HG03064 (cell line): ENCODE measurements around the gene PROCR.
"Not testable (repeated sequence)": the region's sequence is repeated elsewhere in the genome, so short reads cannot be mapped to it uniquely, and the experiment has no call there.

Source experiments
- ATAC-seq: cut with Tn5 transposase; IDR thresholded peaks from one replicate; pipeline ENCODE4 v1.9.1; 2021; ENCODE audit warnings: low read depth; ENCODE audit not compliant: unreplicated experiment

The PROCR gene

GRCh38 chr20:35192118-35192872 lies 20.4 kb downstream of the PROCR start:
- no peak for ATAC-seq

DNA sequence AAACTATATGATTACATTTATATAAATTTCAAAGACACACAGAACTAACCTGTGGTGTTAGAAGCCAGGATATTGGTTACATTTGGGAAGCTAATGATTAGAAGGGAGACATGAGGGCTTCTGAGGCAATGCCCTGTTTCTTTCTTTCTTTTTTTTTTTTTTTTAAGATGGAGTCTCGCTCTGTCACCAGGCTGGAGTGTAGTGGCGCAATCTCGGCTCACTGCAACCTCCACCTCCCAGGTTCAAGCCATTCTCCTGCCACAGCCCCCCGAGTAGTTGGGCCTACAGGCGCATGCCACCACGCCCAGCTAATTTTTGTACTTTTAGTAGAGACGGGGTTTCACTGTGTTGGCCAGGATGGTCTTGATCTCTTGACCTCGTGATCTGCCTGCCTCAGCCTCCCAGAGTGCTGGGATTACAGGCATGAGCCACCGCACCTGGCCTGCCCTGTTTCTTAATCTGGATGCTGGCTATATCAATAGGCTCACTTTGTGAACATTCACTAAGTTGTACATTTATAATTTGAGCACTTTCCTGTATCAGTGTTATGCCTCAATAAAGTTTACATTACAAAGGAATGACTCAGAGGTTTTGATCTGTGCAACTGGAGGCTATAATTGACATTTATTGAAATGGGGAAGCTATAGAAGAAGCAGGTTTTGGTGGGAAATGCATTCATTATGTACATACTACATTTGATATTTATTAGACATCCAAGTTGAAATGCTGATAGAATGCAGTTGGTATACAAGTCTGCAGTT lies 21.3 kb downstream of the PROCR start:
- ATAC-seq: not testable (repeated sequence)

DNA sequence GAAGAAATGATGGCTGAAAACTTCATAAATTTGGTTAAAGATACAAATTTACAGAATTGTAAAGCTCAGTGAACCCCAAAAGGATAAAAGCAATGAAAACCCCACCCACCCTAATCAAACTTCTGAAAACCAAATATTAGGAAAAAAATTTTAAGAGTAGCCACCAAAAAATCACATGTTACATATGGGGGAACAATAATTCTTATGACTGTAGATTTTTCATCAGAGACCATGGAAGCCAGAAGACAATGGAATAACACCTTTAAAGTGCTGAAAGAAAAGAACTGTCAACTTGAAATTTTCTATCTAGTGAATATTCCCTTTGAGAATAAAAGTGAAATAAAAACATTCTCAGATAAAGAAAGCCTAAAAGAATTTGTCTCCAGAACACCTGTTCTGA lies 24.4 kb downstream of the PROCR start:
- ATAC-seq: no peak

- ATAC-seq: no peak
Measured at GRCh38 chr20:35199740-35200139, 27.9 kb downstream of the PROCR start.

DNA sequence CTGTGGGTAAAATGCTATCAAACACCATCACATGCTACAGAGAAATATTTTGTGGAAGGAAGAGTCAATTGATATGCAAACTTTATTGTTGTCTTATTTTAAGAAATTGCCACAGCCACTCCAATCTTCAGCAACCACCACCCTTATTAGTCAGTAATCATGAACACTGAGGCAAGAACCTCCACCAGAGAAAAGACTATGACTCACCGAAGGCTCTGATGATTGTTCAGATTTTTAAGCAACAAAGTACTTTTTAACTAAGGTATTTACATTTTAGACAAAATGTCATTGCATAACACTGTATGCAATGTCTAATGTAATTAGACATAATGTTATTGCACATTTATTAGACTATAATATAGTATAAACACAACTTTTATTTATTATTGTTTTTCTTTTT lies 28.4 kb downstream of the PROCR start:
- ATAC-seq: no peak

- not testable (repeated sequence) for ATAC-seq
Measured at GRCh38 chr20:35201467-35201866, 29.6 kb downstream of the PROCR start.

- ATAC-seq: no peak
Measured at GRCh38 chr20:35206802-35207201, 34.9 kb downstream of the PROCR start.

GRCh38 chr20:35207950-35208611 lies 36.2 kb downstream of the PROCR start:
- no peak for ATAC-seq

DNA sequence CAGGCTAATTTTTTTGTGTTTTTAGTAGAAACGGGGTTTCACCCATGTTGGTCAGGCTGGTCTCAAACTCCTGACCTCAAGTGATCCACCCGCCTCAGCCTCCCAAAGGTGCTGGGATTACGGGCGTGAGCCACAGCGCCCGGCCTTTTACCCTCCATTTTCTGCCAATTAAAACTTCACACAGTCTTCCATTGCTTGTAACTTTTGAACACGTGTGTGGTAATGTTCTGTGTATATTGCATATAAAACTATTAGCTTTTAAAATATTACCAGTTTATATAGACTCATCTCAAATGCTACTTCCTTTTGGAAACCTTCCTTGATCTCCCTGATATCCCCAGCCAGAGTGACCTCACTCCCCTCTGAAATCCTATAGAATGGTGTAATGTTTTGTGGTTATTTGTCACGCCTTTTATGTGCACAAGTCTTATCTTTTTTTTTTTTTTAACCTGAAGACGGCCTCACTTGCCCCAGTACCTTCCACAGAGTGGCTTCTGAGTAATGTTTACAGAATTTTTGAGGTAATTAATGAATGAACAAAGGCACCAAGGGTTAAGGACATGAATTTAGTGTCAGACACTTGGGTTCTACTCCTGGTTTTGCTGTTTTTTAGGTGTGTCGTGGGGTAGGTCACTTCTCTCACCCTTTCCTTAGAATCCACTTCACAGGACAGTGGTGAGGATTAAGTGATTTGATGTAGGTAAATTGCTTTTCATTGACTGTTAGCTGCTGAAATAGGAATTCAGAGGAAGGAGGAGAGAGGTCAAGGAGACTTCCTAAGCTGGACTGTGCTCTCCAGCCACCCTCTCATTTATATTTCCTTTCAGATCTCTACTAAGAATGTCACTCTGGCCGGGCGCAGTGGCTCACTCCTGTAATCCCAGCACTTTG lies 43.4 kb downstream of the PROCR start:
- ATAC-seq: no peak

DNA sequence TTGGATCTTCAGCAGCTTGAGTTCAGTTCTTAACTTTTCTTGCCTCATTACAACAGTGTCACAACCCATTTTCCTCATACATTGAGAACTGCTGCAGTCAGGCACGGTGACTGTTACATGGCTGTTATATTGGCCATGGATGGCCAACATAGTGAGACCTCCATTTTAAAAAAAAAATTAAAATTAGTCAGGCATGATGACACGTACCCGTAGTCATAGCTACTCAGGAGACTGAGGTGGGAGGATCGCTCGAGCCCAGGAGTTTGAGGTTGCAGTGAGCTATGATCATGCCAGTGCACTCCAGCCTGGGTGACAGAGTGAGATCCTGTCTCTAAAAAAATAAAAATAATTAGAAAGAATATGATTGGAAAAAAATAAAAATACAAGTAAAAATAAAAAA lies 44.7 kb downstream of the PROCR start:
- no peak for ATAC-seq

GRCh38 chr20:35223941-35224340 lies 52.1 kb downstream of the PROCR start:
- ATAC-seq: no peak

DNA sequence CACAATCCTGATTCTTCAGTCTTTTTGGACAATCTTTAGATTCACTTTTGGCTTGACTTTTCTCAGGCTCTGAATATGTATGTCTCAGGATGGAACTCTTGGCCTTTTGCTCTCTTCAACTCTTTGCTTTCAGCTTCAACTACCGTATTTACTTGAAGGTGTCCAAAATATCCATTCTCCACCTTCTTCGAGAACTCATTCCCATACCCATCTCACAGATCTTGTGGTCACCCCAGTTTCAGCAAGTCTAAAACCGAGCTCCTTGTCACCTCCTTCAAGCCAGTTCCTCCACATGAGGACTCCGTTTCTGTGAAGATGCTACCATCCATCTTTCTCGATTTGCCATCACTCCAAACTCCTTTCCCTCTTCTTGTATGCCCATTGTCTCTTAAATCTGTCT lies 52.7 kb downstream of the PROCR start:
- ATAC-seq: no peak

DNA sequence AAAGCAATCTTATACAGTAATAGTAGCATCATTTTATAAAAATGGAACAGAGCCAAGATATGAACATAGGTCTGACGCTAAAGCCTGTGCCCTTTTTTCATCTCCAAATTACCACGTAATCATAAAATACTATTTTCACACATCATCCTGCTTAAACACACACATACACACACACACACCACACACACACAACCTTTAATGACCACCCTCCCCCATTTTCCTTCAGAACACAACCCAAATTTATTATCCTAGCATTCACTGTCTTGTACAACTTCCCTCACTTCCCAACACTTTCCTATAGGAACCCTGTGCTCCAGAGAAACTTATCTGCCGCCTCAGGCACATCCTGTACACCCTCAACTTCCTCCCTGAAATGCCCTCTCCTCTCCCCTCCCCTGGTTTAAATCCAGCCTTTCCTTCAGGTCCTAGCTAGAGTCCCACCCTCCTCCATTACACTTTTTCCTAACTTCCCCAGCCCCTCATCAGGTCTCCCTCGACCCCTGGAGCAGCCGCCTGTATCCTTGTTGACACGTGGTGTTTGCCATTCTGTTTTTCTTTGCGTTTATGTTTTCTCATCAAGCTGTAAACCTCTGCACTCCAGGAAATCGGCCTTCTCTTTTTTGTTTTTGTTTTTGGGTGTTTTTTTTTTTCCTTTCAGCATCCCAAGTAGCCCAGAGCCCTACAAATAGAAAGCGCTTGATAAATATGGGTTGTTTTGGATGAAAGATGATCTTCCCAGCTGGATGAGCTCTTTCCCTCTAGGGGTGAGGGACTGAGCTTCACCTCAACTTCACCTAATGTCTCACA lies 53.6 kb downstream of the PROCR start:
- no peak for ATAC-seq

DNA sequence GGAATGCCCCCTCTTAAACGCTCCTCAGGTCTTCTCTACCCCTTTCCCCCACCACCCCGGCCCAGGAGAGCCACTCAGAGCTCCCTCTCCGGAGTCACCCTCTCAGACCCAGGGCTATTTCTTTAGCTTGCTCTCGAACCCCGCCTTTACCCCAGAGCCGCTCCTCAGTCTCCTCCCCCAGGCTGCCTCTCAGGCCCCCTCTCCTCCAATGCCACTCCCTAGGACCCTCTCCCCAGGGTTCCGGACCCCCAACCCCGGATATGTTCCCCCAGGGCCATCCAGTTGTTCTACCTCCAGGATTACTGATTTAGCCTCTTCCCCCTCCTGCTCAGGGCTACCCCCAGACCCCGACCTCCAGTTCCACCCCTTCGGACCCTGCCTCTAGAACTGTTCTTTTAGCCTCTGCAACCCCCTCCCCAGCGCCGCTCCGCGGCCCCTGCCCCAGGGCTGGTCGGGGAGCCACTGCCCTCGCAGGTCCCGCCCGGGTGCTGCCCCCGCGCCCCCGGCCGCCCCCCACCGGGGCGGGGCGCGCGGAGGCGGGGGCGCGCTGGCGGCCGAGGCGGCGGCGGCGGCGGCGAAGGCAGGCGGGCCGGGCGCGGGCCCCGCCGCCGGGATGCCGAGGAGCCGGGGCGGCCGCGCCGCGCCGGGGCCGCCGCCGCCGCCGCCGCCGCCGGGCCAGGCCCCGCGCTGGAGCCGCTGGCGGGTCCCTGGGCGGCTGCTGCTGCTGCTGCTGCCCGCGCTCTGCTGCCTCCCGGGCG lies 54.4 kb downstream of the PROCR start, which contains the start of gene MMP24:
MMP24 (plus strand) TSS at position 565 of the 758 bp plus-strand sequence; CDS start at position 614, 49 bp downstream.
- ATAC-seq: no peak
